CD4-positive, alpha-beta T cell (primary cell): ENCODE measurements around the gene LOXL1. TPM values are rescaled to one million over a fixed set of nuclear protein-coding genes. Genes with fewer than 3 reads are reported as not detected.
A peak's percentile ranks its signal among the peaks of the same experiment; 100 is the strongest.

Source experiments
- ATAC-seq: fragments of 200-7000 bp; cut with Tn5 transposase; one replicate; pipeline ENCODE4 v1.10.0; 2022; ENCODE audit warnings: mild to moderate bottlenecking; ENCODE audit not compliant: poor library complexity
- CTCF ChIA-PET: fragments of 350-600 bp; sonication (Branson Sonifier 250); formaldehyde crosslinking; loops from one replicate; lab custom pipeline; 2021; ENCODE audit warnings: antibody characterized with exemption, inconsistent platforms; lab: Charles Lee
- POLR2A ChIA-PET: fragments of 350-600 bp; sonication (Branson Sonifier 250); formaldehyde crosslinking; loops from one replicate; lab custom pipeline; 2021; ENCODE audit warnings: antibody characterized with exemption, inconsistent platforms; lab: Charles Lee
- DNase-seq, 14 experiments: peaks; one replicate each; pipeline ENCODE4 v3.0.0-alpha.2; 2013 to 2020; ENCODE audit warnings: mixed read lengths in 2 of 14
- H3K27ac ChIP-seq, 2 donors: one replicate each; pipeline versions ENCODE4 v1.5.1 to v1.7.0; 2013; ENCODE audit warnings: low read length in 2 of 2, low read depth in 1 of 2, mild to moderate bottlenecking in 1 of 2
- H3K27me3 ChIP-seq, 2 experiments: 1 replicate in 1 of 2; 2 replicates in 1 of 2; pipeline versions ENCODE4 v1.6.1 to v1.7.0; 2013; ENCODE audit warnings: low read length in 2 of 2, control low read depth in 1 of 2, mild to moderate bottlenecking in 1 of 2, moderate library complexity in 1 of 2; ENCODE audit not compliant: insufficient read depth in 2 of 2, control insufficient read depth in 1 of 2
- H3K36me3 ChIP-seq: one replicate; pipeline ENCODE4 v1.6.1; 2013; ENCODE audit warnings: low read length, control low read depth; ENCODE audit not compliant: insufficient read depth
- H3K4me1 ChIP-seq: one replicate; pipeline ENCODE4 v1.6.1; 2013; ENCODE audit warnings: low read length, control low read depth; ENCODE audit not compliant: insufficient read depth
- H3K4me3 ChIP-seq: one replicate; pipeline ENCODE4 v1.5.1; 2013; ENCODE audit warnings: mild to moderate bottlenecking, low read length, moderate library complexity
- H3K9me3 ChIP-seq, 2 experiments: 1 replicate in 1 of 2; 2 replicates in 1 of 2; pipeline versions ENCODE4 v1.6.1 to v1.7.0; 2013; ENCODE audit warnings: low read length in 2 of 2, mild to moderate bottlenecking in 2 of 2, control low read depth in 1 of 2, moderate library complexity in 1 of 2; ENCODE audit not compliant: control insufficient read depth in 1 of 2, insufficient read depth in 1 of 2
- H3K27ac Mint-ChIP-seq: one replicate; pipeline ENCODE4 v1.8.0; 2020; ENCODE audit warnings: mixed read lengths
- H3K27me3 Mint-ChIP-seq: one replicate; pipeline ENCODE4 v1.8.0; 2021; ENCODE audit warnings: mixed read lengths
- H3K36me3 Mint-ChIP-seq: one replicate; pipeline ENCODE4 v1.8.0; 2021; ENCODE audit warnings: low read depth, mixed read lengths
- H3K4me1 Mint-ChIP-seq: one replicate; pipeline ENCODE4 v1.8.0; 2021; ENCODE audit warnings: low read depth, mixed read lengths
- H3K4me3 Mint-ChIP-seq: one replicate; pipeline ENCODE4 v1.8.0; 2020; ENCODE audit warnings: mild to moderate bottlenecking, mixed read lengths
- H3K9me3 Mint-ChIP-seq: one replicate; pipeline ENCODE4 v1.8.0; 2020; ENCODE audit warnings: mixed read lengths
- CTCF ChIP-seq: fragments of 200-600 bp; IDR thresholded peaks from one replicate; pipeline ENCODE4 v1.8.0; 2022; ENCODE audit warnings: antibody characterized with exemption, mild to moderate bottlenecking
- intact Hi-C, 2 experiments: fragments of 100-400 bp; cut with DNase I in 1 of 2; cut with micrococcal nuclease in 1 of 2; formaldehyde crosslinking; loops; one replicate each; pipeline versions ENCODE4 v1.15.1 to v1.9.0; 2023 to 2025; cut with DNase I, micrococcal nuclease
- total RNA-seq, 174 experiments: library from RNA in 2 of 174; stranded (reverse) in 2 of 174; gene quantifications; one replicate each; pipeline ENCODE4 v1.2.3 and lab custom pipeline; 2021 to 2026

Gene LOXL1
- total RNA-seq, 2 experiments from 2014 or later, result 3.0 to 3.5 TPM

DNA sequence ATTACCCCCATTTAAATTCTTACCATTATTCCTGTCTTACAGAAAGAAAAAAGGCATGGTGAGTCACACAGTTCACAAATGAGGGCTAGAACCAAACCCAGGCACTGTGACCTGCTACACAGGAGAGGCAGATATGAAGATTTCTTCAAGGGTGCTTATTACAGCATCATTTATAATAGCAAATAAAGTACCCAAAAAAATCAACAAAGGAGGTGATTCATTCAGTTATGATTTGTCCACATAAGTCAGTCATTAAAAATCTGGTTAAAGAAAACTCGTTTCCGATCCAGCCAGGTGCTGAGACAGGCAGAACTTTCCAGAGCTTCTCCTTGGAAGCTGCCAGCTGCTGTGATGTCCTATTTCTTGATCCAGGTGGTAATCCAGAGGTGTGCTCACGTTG lies 7.5 kb upstream of the LOXL1 start:
- Histone ChIP-seq H3K36me3 (peaks cover 10% of the 10 kb centered on the region), H3K27me3 (no peaks in the 10 kb centered on the region), H3K9me3 (peaks cover 0 to 11% of the 10 kb centered on the region in 2 experiments), H3K4me3 (no peak overlapping the region), H3K4me1 (peaks cover 50% of the 10 kb centered on the region), H3K27ac (no peak overlapping the region)
- H3K9me3 Mint-ChIP-seq, result no peaks in the 10 kb centered on the region
- TF ChIP-seq CTCF, result no peak
- H3K4me3 Mint-ChIP-seq, result no peak overlapping the region
- H3K27me3 Mint-ChIP-seq, result no peaks in the 10 kb centered on the region
- H3K4me1 Mint-ChIP-seq, result peaks cover 29% of the 10 kb centered on the region
- ATAC-seq, result no peak
- H3K27ac Mint-ChIP-seq, result no peak overlapping the region
- H3K36me3 Mint-ChIP-seq, result peaks cover 48% of the 10 kb centered on the region
- ChIA-PET CTCF (interaction anchor here (2.9 kb wide), 1 partner anchor 9 kb away, joined by 12 read pairs; no protein-coding TSS in a partner anchor), POLR2A (interaction anchor here (1.1 kb wide), 1 partner anchor 9 kb away, joined by 3 read pairs; no protein-coding TSS in a partner anchor)
- no peak for DNase-seq
- intact Hi-C loops, result no loop called here

GRCh38 chr15:73919706-73920105 lies 6.6 kb upstream of the LOXL1 start:
- ATAC-seq, result no peak
- no peak for TF ChIP-seq CTCF
- no peak for DNase-seq
- Histone ChIP-seq H3K4me1 (peaks cover 52% of the 10 kb centered on the region), H3K4me3 (no peak overlapping the region), H3K9me3 (peaks cover 0 to 11% of the 10 kb centered on the region in 2 experiments), H3K27me3 (no peaks in the 10 kb centered on the region), H3K36me3 (peaks cover 10% of the 10 kb centered on the region), H3K27ac (peak overlapping the region in 1 of 2 donors; percentile 84)
- peaks cover 48% of the 10 kb centered on the region for H3K36me3 Mint-ChIP-seq
- H3K27me3 Mint-ChIP-seq, result no peaks in the 10 kb centered on the region
- intact Hi-C loops, result no loop called here
- peaks cover 38% of the 10 kb centered on the region for H3K4me1 Mint-ChIP-seq
- H3K9me3 Mint-ChIP-seq, result no peaks in the 10 kb centered on the region
- ChIA-PET CTCF (interaction anchor here (1.0 kb wide), 1 partner anchor 8 kb away, joined by 3 read pairs; no protein-coding TSS in a partner anchor), POLR2A (interaction anchor here (1.1 kb wide), 1 partner anchor 8 kb away, joined by 3 read pairs; no protein-coding TSS in a partner anchor)
- peak overlapping the region; percentile 83 for H3K27ac Mint-ChIP-seq
- H3K4me3 Mint-ChIP-seq, result no peak overlapping the region

GRCh38 chr15:73921254-73921925 lies 4.9 kb upstream of the LOXL1 start:
- Histone ChIP-seq H3K36me3 (peaks cover 5% of the 10 kb centered on the region), H3K4me3 (no peak overlapping the region), H3K27ac (no peak overlapping the region), H3K4me1 (peaks cover 69% of the 10 kb centered on the region), H3K27me3 (no peaks in the 10 kb centered on the region), H3K9me3 (peaks cover 0 to 7% of the 10 kb centered on the region in 2 experiments)
- DNase-seq (no peak), ATAC-seq (no peak)
- H3K4me3 Mint-ChIP-seq, result no peak overlapping the region
- TF ChIP-seq CTCF, result no peak
- peaks cover 47% of the 10 kb centered on the region for H3K4me1 Mint-ChIP-seq
- peaks cover 35% of the 10 kb centered on the region for H3K36me3 Mint-ChIP-seq
- H3K27me3 Mint-ChIP-seq, result no peaks in the 10 kb centered on the region
- intact Hi-C loops, result no loop called here
- ChIA-PET CTCF (interaction anchor here (1.0 kb wide), 1 partner anchor 19 kb away, joined by 3 read pairs; no protein-coding TSS in a partner anchor), POLR2A (no interaction called here)
- H3K27ac Mint-ChIP-seq, result peak overlapping the region; percentile 49
- no peaks in the 10 kb centered on the region for H3K9me3 Mint-ChIP-seq
